Measurements from ENCODE around the gene MPPED1.

DNA sequence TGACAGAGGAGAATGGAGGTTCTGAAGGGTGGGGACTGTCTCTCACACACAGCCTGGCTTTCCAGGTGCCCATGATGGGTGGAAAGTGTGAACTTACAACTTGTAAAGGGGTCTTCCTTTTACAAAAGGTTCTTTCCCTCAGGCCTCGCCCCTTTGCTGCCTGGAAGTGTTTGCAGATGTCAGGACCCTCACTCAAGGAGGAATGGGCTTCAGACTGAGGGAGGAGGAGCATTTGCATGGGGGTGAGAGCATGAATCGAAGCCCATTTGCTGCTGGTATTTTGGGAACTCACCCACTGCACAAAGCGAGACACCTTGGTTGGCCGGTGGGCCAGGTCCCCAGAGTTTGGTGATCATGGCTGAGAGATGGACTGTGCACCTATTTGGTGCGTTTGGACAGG lies 25.1 kb downstream of the MPPED1 start:
- TF ChIP-seq CTCF (IDR thresholded peaks at IDR 0.05) (no peak), ZFX (IDR thresholded peaks at IDR 0.05; ENCODE audit: borderline replicate concordance) (no peak)
